ENCODE data around the gene BRD1. TPM values are rescaled to one million over a fixed set of nuclear protein-coding genes. Genes with fewer than 3 reads are reported as not detected.

BRD1 gene
- total RNA-seq, 1 donor = 29.8 TPM

GRCh38 chr22:49781289-49781782, 46.3 kb downstream of the BRD1 start:
- DNase-seq (ENCODE audit: low read depth) = peak; percentile 30
- TF ChIP-seq, protein P1, sequence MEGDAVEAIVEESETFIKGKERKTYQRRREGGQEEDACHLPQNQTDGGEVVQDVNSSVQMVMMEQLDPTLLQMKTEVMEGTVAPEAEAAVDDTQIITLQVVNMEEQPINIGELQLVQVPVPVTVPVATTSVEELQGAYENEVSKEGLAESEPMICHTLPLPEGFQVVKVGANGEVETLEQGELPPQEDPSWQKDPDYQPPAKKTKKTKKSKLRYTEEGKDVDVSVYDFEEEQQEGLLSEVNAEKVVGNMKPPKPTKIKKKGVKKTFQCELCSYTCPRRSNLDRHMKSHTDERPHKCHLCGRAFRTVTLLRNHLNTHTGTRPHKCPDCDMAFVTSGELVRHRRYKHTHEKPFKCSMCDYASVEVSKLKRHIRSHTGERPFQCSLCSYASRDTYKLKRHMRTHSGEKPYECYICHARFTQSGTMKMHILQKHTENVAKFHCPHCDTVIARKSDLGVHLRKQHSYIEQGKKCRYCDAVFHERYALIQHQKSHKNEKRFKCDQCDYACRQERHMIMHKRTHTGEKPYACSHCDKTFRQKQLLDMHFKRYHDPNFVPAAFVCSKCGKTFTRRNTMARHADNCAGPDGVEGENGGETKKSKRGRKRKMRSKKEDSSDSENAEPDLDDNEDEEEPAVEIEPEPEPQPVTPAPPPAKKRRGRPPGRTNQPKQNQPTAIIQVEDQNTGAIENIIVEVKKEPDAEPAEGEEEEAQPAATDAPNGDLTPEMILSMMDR (IDR thresholded peaks at IDR 0.05; ENCODE audit: insufficient read depth, low read depth, low read length) = no peak
- no peak overlapping the region for H3K4me3 ChIP-seq (ENCODE audit: low read depth, low read length)

GRCh38 chr22:49780698-49781288, 46.9 kb downstream of the BRD1 start:
- DNase-seq (ENCODE audit: low read depth) = no peak
- TF ChIP-seq, protein P1 (IDR thresholded peaks at IDR 0.05; ENCODE audit: insufficient read depth, low read depth, low read length) = no peak
- no peak overlapping the region for H3K4me3 ChIP-seq (ENCODE audit: low read depth, low read length)

- peak; percentile 58 for DNase-seq (ENCODE audit: low read depth)
- no peak overlapping the region for H3K4me3 ChIP-seq (ENCODE audit: low read depth, low read length)
- TF ChIP-seq, protein P1 (IDR thresholded peaks at IDR 0.05; ENCODE audit: insufficient read depth, low read depth, low read length) = no peak
These were observed 47.6 kb downstream of the BRD1 start for GRCh38 chr22:49779853-49780697.

DNA sequence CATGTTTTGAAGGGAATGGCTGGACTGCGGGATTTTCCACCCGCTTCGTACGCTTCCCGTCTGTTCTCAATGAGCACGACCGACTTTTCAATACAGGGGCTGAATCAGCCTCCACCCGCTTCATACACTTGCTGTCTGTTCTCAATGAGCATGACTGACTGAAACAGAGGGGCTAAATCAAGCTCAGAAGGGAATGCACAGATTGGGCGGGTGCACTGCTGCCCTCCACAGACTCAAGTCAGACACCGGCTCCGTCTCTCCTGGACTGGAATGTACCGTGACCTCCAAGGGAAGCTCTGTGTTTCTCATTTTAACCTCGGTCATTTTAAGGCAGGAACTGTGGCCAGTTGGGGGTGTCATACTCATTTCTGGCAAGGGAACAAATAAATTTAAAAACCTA, 48.5 kb downstream of the BRD1 start:
- DNase-seq (ENCODE audit: low read depth) = no peak
- TF ChIP-seq, protein P1 (IDR thresholded peaks at IDR 0.05; ENCODE audit: insufficient read depth, low read depth, low read length) = no peak
- H3K4me3 ChIP-seq (ENCODE audit: low read depth, low read length) = no peak overlapping the region

DNA sequence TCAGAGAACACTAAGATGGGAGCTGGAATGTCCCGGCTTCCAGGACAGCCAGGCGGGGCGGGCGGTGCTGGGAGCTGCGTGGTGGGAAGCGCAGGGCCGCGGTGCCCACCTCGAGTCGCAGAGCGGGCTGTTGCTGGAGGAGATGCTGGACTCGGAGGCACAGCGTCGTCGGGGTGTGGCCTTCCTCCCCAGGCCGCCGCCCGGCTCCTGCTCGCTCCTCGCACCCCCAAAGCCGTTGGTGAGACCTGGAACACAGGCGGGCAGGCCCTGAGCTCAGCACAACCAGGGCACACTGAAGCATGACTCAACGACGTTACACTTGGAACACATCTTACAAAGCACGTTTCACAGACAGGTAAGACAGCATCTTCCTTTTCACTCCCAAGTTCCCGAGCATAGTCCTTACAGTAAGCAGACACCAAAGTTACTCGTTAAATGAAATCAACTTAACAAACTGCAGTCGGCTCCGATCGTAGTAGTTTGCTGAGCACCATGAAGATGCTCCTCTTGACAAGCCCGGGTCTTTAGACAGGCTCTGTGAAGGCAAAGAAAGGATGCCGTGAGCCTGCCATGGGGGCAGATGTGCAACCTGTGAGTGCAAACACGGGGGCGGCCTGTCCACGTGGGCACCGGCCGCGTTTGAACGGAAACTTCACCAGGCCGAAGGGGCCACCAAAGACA, 50.0 kb downstream of the BRD1 start:
- DNase-seq (ENCODE audit: low read depth) = no peak
- no peak overlapping the region for H3K4me3 ChIP-seq (ENCODE audit: low read depth, low read length)
- TF ChIP-seq, protein P1 (IDR thresholded peaks at IDR 0.05; ENCODE audit: insufficient read depth, low read depth, low read length) = no peak

- TF ChIP-seq, protein P1 (IDR thresholded peaks at IDR 0.05; ENCODE audit: insufficient read depth, low read depth, low read length) = no peak
- no peak for DNase-seq (ENCODE audit: low read depth)
- no peak overlapping the region for H3K4me3 ChIP-seq (ENCODE audit: low read depth, low read length)
These were observed 50.8 kb downstream of the BRD1 start for GRCh38 chr22:49776891-49777290.
